CD4-positive, alpha-beta T cell treated with Interleukin-10 for 1 hour (primary cell): ENCODE measurements around the gene ATP2B2.

Experiments
- DNase-seq: peaks from one replicate; pipeline ENCODE4 v3.0.0-alpha.2; 2020

ATP2B2 gene

GRCh38 chr3:10423171-10423882, 82.1 kb downstream of the ATP2B2 start:
- no peak for DNase-seq

- no peak for DNase-seq
Observed at GRCh38 chr3:10421996-10422395, 83.4 kb downstream of the ATP2B2 start.

DNA sequence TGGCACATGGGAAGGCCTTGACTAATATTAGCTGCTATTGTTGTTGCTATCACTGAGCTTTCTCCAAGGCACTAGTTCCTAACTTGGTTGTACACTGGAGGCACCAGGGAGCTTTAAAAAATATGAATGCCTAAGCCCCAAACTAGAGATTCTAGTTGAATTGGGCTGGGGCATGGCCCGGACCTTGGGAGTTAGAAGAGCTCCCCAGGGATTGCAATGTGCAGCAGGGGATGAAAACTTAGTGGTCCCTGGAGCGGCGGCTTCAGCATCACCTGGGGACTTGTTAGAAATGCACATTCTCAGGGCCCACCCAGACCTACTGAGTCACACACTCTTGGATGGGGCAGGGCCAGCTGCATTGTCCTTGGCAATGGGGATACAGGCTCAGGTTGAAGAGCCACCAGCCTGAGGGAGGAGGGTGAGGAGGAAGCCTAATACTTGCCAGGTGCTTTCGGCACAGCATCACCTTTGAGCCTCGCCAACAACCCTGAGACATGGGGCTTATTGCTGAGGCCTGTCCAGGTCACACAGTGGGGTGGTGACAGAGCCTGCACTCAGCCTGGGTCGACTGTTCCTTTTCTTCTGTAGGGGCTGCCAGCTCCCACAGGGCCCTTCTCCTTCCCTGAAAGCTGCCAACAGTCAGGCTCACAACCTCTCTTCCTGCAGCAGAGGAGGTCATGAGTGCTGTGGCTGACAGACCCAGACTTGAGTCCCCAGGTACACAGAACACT, 84.5 kb downstream of the ATP2B2 start:
- DNase-seq: no peak

DNA sequence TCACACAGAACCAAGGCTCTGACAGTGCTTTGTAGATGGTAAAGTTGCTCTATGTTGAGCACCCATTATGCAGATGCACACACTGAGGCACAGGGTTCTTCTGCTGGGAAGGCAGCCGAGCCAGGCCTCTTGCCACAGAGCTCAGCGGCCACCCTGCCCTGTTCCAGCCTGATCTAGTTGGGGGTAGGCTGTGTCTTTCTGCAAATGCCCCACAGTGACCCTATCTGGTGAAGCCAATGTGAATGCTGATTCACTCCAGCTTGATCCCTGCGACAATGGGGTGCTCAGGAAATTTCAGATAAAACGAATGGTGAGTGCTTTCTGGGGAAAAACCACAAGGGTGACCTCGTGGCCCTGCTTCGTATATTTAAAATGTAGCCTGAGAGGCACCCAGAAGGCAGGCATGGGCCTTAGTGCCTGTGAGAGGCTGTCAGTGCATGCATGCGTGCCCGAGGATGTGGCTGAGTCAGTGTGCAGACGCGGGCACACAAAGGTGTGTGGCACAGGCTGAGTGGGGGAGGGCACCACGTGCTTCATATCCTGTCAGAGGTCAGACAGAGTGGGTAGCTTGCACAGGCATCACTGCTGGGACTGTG, 85.7 kb downstream of the ATP2B2 start:
- DNase-seq: peak; percentile 27

DNA sequence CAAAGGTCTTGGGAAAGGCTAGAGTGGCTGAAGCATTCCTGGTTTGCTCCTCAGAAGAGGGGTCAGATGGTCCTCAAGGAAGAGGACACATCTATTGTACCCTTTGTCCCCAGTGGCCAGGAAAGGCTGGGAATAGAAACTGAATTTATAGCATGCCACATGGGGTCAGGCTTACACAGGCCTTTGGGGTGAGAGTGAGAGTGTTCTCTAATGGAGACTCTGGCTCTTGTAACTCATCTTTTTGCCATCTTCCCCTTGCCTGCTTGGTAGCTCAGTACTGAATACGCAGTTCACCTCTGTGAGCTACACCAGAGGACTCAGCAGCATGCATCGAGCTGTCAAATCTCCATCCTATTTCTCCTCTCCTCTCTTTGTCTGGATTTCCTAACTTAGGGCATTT, 87.5 kb downstream of the ATP2B2 start:
- DNase-seq: peak; percentile 23

- DNase-seq: no peak
Observed at GRCh38 chr3:10416730-10417300, 88.6 kb downstream of the ATP2B2 start.

GRCh38 chr3:10413041-10413440, 92.3 kb downstream of the ATP2B2 start:
- DNase-seq: no peak

- no peak for DNase-seq
Observed at GRCh38 chr3:10411598-10412332, 93.6 kb downstream of the ATP2B2 start.

GRCh38 chr3:10410383-10411002, 94.9 kb downstream of the ATP2B2 start:
- no peak for DNase-seq

- no peak for DNase-seq
Observed at GRCh38 chr3:10408680-10409079, 96.7 kb downstream of the ATP2B2 start.

GRCh38 chr3:10407361-10407760, 98.0 kb downstream of the ATP2B2 start:
- no peak for DNase-seq

DNA sequence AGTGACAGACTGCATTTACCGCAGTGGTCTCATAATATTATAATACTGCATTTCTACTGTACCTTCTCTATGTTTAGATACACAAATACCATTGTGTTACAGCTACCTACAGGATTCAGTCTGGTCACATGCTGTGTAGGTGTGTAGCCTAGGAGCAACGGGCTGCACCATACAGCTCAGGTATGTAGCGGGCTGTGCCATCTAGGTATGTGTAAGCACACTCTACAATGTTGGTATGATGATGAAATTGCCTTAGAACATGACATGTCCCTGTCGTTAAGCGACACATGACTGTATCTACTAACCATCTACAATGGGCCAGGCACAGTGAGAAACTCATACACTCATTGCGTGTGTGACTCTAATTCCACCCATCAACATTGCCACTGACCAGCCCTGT, 99.0 kb downstream of the ATP2B2 start:
- DNase-seq: no peak

- no peak for DNase-seq
Observed at GRCh38 chr3:10405816-10406215, 99.6 kb downstream of the ATP2B2 start.

DNA sequence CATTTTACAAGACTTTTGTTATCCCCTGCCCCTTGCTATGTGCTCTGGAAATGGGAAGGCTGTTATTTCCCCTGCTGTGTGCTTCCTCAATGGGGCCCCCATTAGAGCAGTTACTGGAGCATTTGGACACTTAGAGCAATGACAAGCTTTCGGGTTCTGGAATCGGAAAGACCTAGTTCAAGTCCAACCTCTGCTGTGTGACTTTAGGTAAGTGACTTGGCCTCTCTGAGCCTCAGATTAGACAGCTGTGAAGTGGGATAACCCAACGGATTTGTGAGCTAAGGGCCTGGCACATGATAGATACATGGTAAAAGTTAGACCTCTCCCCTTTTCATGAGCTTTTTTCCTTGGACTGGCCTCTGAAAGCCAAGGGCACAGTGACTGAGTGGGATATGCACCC, 100.5 kb downstream of the ATP2B2 start:
- DNase-seq: no peak

GRCh38 chr3:10404377-10404776, 101.0 kb downstream of the ATP2B2 start:
- DNase-seq: no peak

DNA sequence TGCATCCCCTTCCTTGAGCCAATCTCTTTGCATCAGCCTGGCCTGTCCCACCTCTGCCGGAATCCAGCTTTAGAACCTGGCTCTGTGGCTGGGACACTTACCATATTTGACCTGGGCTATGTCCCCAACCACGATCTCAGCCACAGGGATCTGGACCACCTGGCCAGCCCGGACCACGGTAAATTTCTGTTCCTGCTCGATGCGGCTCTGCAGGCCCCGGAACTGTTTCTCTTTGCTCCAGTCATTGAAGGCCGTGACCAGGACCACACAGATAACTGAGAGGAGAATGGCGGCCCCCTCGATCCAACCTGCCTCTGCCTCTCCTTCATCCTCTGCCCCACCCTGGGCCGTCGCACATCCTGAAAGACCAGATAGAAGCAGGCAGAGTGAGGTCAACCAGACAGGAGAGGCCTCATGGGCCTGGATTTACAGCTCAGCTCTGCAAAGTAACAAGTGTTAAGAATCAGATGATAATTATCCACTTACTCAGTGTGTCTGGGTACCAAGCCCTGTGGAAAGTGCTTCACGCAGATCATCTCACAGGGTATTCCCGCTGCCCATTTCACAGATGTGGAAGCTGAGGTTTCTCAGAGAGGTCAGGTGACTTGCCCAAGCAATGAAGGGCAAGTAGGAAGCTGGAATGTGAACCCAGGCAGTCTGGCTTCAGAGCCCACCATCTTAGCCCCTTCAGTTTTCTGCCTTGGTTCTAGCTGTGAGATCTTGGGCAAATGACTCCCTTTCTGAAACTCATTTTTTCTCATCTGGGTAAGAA, 103.2 kb downstream of the ATP2B2 start:
- DNase-seq: no peak

DNA sequence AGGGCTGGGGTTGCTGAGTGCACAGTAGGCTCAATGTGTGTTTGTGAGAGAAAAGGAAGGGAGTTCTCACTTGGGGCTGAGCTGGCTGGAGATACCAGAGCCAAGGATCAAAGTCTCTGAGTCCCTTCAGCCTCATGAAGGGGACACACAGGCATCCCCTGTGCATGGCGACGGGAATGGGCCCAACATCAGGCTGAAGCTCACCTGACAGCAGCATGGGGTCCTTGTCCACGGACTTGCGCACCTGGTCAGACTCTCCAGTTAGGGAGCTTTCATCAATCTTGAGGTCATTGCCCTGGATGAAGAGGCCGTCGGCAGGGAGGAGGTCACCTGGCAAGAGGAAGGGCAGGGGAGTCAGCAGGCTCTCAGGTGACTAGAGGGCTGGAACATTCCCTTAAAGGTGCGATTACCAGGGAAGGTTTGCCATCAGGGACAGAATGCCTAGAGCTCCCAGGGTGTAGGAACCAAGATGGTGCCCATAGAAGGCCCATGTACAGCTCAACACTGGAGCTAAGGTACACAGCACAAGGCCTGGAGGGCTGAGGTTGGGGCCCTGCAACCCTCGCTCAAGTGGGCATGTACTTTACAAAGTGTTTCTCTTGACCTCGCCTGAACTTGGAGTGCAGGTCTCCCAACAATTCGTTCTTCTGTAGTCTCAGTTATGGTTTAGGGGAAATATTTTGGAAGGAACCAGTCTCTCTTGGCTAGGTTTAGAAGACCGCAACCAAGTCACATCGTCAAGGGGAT, 104.5 kb downstream of the ATP2B2 start:
- DNase-seq: no peak

DNA sequence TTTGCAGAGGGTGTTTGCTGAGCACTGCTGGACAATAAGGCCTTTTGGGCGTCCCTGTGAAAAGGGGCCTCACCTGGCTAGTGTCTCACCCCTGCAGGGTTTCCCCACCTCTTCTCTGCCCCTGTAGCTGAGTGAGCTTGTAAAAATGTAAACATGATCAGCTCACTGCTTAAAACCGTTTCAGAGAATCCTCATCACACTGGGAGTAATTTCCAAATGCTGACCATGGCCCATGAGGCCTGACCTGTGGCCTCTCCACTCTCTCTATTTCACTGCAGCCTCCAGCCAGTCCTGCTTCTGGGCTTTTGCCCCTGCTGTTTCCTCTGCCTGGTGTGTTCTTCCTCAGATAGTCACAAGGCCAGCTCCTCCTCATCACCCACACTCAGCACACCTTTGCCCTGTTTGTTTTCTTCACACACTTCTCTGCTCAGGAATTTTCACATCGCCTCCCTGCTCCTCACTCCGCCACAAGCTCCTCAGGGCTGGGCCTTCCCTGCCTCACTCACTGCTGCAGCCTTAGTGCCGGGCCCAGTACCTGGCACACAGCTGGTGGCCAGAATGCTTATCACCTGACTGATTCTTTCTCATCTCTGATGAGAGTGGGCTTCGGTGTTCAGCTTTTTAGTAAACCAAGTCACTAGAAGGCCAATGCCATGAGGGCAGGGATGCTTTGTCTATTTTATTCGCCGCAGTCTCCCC, 105.2 kb downstream of the ATP2B2 start:
- DNase-seq: no peak

DNA sequence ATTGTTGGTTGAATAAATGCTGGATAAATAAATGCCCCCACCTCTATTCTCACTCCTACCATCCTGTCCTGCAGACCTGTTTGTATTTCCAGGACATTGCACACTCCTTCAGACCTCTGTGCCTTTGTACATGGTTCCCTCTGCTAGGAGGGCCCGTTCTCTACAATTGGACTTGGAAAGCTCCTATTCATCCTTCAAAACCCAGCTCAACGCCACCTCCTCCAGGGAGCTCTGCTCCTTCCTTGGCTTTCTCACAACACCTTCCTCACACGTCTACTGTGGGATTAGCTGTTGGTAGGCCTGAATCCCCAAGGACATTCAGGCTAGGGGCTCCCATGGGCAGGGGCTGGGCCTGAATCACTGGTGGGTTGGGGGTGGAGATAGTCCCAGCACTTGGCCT, 105.8 kb downstream of the ATP2B2 start:
- no peak for DNase-seq

DNA sequence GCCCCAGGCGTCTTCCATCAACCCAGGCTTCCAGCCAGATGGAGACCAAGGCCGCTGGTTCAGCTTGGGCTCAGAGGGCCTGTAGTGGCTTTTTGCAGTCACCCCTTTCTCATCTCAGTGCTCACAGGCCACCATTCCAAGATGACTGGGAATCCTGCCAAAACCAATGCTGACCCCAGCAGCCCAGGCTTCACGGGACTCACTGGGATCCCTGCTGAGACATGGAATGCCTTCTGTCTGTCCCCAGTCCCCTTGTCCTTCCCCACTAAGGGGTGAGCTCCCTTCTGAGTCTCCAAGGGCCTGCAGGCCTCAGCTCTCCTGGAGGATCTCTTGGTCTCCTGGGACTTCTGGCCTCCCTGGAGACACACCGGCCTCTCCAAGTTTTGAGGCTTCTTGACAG, 107.0 kb downstream of the ATP2B2 start:
- no peak for DNase-seq

- DNase-seq: no peak
Observed at GRCh38 chr3:10397879-10398278, 107.5 kb downstream of the ATP2B2 start.
